HG03039 (cell line): ENCODE measurements around the gene HES5.

Experiments used
- ATAC-seq: cut with Tn5 transposase; IDR thresholded peaks from one replicate; pipeline ENCODE4 v1.9.1; 2021; ENCODE audit warnings: mild to moderate bottlenecking, moderate library complexity; ENCODE audit not compliant: unreplicated experiment

Gene HES5

DNA sequence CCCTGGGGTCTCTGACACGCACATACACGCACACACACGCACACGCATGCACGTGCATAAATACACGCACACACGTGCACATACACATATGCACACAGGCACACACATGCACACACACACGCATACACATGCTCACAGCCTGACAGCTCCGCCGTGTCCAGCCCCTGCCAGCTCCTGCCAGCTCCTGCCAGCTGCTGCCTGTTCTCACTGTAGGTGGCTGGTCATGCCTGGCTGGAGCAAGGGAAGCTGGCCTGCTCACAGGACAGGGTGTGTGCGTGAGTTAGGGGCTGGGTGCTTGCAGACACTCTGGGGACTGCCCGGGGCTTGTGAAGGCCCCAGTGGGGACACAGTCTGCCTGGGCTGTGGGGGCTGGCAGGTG lies 49.1 kb downstream of the HES5 start:
- ATAC-seq, result no peak

DNA sequence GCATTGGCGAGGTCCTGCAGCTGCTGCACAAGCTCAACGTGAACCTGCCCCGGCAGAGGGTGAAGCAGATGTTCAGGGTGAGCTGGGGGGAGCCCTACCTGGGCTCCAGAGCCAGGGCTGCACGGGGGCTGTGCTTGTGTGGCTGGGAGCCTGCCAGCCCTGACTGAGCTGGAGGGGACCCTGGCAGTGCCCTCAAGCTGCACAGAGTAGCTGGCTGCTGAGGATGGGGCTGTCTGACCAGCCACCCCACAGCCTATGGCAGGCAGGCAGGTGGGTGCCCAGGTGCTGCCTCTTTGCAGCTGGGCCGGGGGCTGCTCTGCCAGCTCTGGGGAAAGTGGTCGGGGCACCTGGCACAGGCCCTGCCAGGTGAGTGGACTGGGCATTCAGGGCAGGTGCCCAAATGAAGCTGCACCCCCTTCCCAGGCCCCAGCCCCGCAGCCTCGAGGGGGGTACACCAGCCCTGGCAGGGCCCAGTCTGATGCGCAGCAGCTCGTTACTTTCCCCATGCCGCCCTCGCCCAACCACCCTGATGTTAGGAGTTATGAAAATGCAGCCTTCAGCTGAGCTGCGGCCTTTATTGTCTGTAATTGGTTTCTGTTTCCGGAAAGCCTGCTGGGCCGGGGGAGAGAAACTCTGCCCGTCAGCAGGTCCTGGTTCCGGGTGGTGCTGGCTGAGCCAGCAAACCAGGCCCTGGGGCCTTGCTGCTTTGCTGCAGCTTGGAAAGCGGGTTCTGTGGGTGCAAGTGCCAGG lies 49.7 kb downstream of the HES5 start:
- no peak for ATAC-seq

DNA sequence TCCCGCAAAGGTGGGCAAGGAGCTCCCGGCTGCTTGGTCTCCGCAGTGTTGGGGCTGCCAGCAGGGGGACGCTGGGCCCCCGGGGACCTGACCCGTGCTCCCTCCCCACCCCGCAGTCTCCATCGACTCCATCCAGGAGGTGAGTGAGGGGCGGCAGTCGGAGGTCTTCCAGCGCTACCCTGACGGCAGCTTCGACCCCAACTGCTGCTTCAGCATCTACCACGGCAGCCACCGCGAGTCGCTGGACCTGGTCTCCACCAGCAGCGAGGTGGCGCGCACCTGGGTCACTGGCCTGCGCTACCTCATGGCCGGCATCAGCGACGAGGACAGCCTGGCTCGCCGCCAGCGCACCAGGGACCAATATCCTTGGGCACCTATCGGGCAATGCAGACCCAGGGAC lies 50.4 kb downstream of the HES5 start:
- ATAC-seq, result no peak

DNA sequence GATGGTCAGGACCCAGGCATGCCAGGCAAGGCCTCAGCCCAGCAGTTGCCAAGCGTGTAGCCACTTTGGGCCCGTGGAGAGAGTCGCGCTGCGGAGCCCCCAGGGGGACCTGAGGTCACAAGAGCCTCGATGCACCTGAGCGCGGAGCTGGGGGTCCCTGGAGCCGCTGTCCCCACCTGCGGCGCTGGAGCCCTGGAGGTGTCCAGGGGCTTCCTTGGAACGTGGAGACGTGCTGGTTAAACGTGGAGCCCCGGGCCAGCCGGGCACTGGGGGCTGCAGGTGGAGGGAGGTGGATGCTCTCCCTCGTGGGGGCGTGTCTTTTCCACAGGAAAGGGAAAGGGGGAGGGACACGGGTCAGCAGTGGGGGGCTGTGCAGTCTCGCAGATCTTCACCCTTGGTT lies 50.9 kb downstream of the HES5 start:
- ATAC-seq, result no peak
